Liver (tissue), 9 donors: ENCODE measurements around the gene CCNH. TPM values are rescaled to one million over a fixed set of nuclear protein-coding genes. Genes with fewer than 3 reads are reported as not detected.

Experiments
- DNase-seq: peaks from one replicate; pipeline ENCODE4 v3.0.0-alpha.2; 2017; ENCODE audit warnings: low spot score
- H3K27ac ChIP-seq, 2 donors: one replicate each; pipeline ENCODE4 v1.7.0; 2013; ENCODE audit warnings: inconsistent platforms in 2 of 2, low read length in 2 of 2, control low read depth in 1 of 2, low read depth in 1 of 2, mild to moderate bottlenecking in 1 of 2
- H3K27me3 ChIP-seq, 4 donors: one replicate each; pipeline versions ENCODE4 v1.6.1 to v1.7.0; 2013; ENCODE audit warnings: low read length in 3 of 4, inconsistent platforms in 1 of 4, mild to moderate bottlenecking in 1 of 4, moderate library complexity in 1 of 4; ENCODE audit not compliant: control insufficient read depth in 4 of 4, insufficient read depth in 4 of 4
- H3K36me3 ChIP-seq, 4 donors: one replicate each; pipeline versions ENCODE4 v1.6.1 to v1.7.0; 2013; ENCODE audit warnings: low read length in 3 of 4, mild to moderate bottlenecking in 3 of 4, low read depth in 1 of 4, moderate library complexity in 1 of 4; ENCODE audit not compliant: control insufficient read depth in 4 of 4, insufficient read depth in 3 of 4
- H3K4me1 ChIP-seq, 4 donors: one replicate each; pipeline versions ENCODE4 v1.6.1 to v1.7.0; 2013; ENCODE audit warnings: low read length in 3 of 4, mild to moderate bottlenecking in 3 of 4, moderate library complexity in 1 of 4; ENCODE audit not compliant: control insufficient read depth in 4 of 4, insufficient read depth in 4 of 4
- H3K4me3 ChIP-seq, 3 donors: one replicate each; pipeline versions ENCODE4 v1.6.1 to v1.7.0; 2013; ENCODE audit warnings: low read length in 3 of 3, control low read depth in 1 of 3, low read depth in 1 of 3, mild to moderate bottlenecking in 1 of 3
- H3K9ac ChIP-seq, 2 donors: one replicate each; pipeline ENCODE4 v1.7.0; 2013; ENCODE audit warnings: low read length in 2 of 2, mild to moderate bottlenecking in 2 of 2, moderate library complexity in 2 of 2, control low read depth in 1 of 2, low read depth in 1 of 2
- H3K9me3 ChIP-seq, 4 donors: one replicate each; pipeline versions ENCODE4 v1.6.1 to v1.7.0; 2013; ENCODE audit warnings: low read length in 3 of 4; ENCODE audit not compliant: control insufficient read depth in 4 of 4
- ATF3 ChIP-seq: IDR thresholded peaks from 2 replicates; pipeline ENCODE4 v1.6.1; 2016; ENCODE audit warnings: antibody characterized with exemption
- CTCF ChIP-seq: fragments of 150-350 bp; IDR thresholded peaks from 2 replicates; pipeline ENCODE4 v1.5.1; 2017; ENCODE audit warnings: improper control_type of control experiment, low read depth, low read length; ENCODE audit not compliant: missing input control
- EGR1 ChIP-seq, 2 donors: IDR thresholded peaks; 2 replicates each; pipeline ENCODE4 v1.6.1; 2016 to 2018; ENCODE audit warnings: antibody characterized with exemption in 2 of 2, low read depth in 2 of 2
- FOXA1 ChIP-seq: IDR thresholded peaks from 2 replicates; pipeline ENCODE4 v1.6.1; 2016; ENCODE audit warnings: antibody characterized with exemption
- FOXA2 ChIP-seq: IDR thresholded peaks from 2 replicates; pipeline ENCODE4 v1.6.1; 2016; ENCODE audit warnings: antibody characterized with exemption
- GABPA ChIP-seq, 2 donors: IDR thresholded peaks in 1 of 2; conservative IDR thresholded peaks in 1 of 2; 2 replicates each; pipeline ENCODE4 v1.6.1; 2016; ENCODE audit warnings: antibody characterized with exemption in 2 of 2, mild to moderate bottlenecking in 1 of 2, moderate library complexity in 1 of 2
- HNF4A ChIP-seq, 2 donors: conservative IDR thresholded peaks; 2 replicates each; pipeline ENCODE4 v1.6.1; 2016; ENCODE audit warnings: antibody characterized with exemption in 2 of 2, mild to moderate bottlenecking in 2 of 2
- HNF4G ChIP-seq: IDR thresholded peaks from 2 replicates; pipeline ENCODE4 v1.6.1; 2016; ENCODE audit warnings: antibody characterized with exemption
- JUND ChIP-seq, 2 donors: IDR thresholded peaks; 2 replicates each; pipeline ENCODE4 v1.6.1; 2016; ENCODE audit warnings: antibody characterized with exemption in 2 of 2
- MAX ChIP-seq: IDR thresholded peaks from 2 replicates; pipeline ENCODE4 v1.6.1; 2016; ENCODE audit warnings: antibody characterized with exemption
- NR2F2 ChIP-seq: IDR thresholded peaks from 2 replicates; pipeline ENCODE4 v1.6.1; 2016; ENCODE audit warnings: antibody characterized with exemption
- RAD21 ChIP-seq, 2 donors: IDR thresholded peaks; 2 replicates each; pipeline ENCODE4 v1.6.1; 2016; ENCODE audit warnings: antibody characterized with exemption in 2 of 2, mild to moderate bottlenecking in 2 of 2
- RXRA ChIP-seq, 2 donors: IDR thresholded peaks; 2 replicates each; pipeline ENCODE4 v1.6.1; 2017 to 2018; ENCODE audit warnings: antibody characterized with exemption in 2 of 2, mild to moderate bottlenecking in 1 of 2
- SP1 ChIP-seq: IDR thresholded peaks from 2 replicates; pipeline ENCODE4 v1.6.1; 2018; ENCODE audit warnings: antibody characterized with exemption, mild to moderate bottlenecking
- TAF1 ChIP-seq: conservative IDR thresholded peaks from 2 replicates; pipeline ENCODE4 v1.6.1; 2016; ENCODE audit warnings: antibody characterized with exemption, mild to moderate bottlenecking
- YY1 ChIP-seq: IDR thresholded peaks from 2 replicates; pipeline ENCODE4 v1.6.1; 2016; ENCODE audit warnings: antibody characterized with exemption, mild to moderate bottlenecking
- ZBTB33 ChIP-seq: IDR thresholded peaks from 2 replicates; pipeline ENCODE4 v1.6.1; 2016; ENCODE audit warnings: antibody characterized with exemption
- WGBS: extraction: QIAGEN DNeasy Blood & Tissue Kit; methylation state at CpG from one replicate; pipeline ENCODE4 v1.1.7; 2013; 5-methylcytosine and 5-hydroxymethylcytosine counted together
- polyA plus RNA-seq, 2 donors: library from polyadenylated mRNA; stranded (reverse) in 1 of 2; unstranded in 1 of 2; fragments of 200-250 nt in 1 of 2; fragments of >200 nt in 1 of 2; fragmentation: Nextera tagmentation in 1 of 2; extraction: Ambion mirVana in 1 of 2; gene quantifications; one replicate each; pipeline versions ENCODE4 v1.2.1 to v1.2.3, GENCODE V29; 2013 to 2015
- total RNA-seq, 2 donors: library from RNA; depleted of rRNA; stranded (reverse); fragments of >200 nt; gene quantifications; one replicate each; pipeline ENCODE4 v1.2.3, GENCODE V29; 2014
- TF ChIP-seq, protein P1 (sequence below): IDR thresholded peaks from 2 replicates; pipeline ENCODE4 v1.6.1; 2016; ENCODE audit warnings: antibody characterized with exemption, mild to moderate bottlenecking
- donor health status: healthy.
- donor health status: healthy.
- donor health status: healthy.
- donor health status: healthy.
- donor health status: healthy.

Gene CCNH
- total and polyA plus RNA-seq, 4 donors: 21.9 to 56.6 (median 33.3) TPM

DNA sequence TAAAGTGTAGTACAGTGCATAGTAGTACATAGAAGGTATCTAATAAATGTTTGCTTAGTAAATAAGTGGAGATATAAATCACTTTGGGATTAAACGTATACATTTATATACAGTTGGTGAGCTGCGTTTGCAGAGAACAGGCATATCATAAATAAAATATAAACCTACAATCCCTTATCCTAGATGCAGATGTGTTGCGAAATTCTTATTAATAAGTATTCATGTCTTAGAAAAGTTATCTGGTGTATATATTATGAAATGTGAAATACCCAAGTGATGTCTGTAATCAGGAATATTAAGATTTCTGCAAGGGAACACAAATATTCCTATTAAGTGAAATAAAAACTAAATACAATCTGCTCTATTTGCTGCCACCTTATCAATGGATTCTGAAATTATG, 8.8 kb downstream of the CCNH start:
- TF ChIP-seq RXRA (IDR thresholded peaks at IDR 0.05) (no peak), FOXA2 (no peak), GABPA (IDR thresholded peaks at IDR 0.05 in 1 of 2, conservative IDR thresholded peaks at IDR 0.05 in 1 of 2) (no peak), TAF1 (no peak), CTCF (no peak), ZBTB33 (no peak), FOXA1 (no peak), ATF3 (no peak), HNF4A (conservative IDR thresholded peaks at IDR 0.05) (no peak), RAD21 (IDR thresholded peaks at IDR 0.05) (no peak), JUND (IDR thresholded peaks at IDR 0.05) (no peak), SP1 (no peak), EGR1 (IDR thresholded peaks at IDR 0.05; ENCODE audit: low read depth in 2 of 2) (no peak), MAX (no peak), YY1 (no peak), HNF4G (no peak), NR2F2 (no peak)
- TF ChIP-seq, protein P1, sequence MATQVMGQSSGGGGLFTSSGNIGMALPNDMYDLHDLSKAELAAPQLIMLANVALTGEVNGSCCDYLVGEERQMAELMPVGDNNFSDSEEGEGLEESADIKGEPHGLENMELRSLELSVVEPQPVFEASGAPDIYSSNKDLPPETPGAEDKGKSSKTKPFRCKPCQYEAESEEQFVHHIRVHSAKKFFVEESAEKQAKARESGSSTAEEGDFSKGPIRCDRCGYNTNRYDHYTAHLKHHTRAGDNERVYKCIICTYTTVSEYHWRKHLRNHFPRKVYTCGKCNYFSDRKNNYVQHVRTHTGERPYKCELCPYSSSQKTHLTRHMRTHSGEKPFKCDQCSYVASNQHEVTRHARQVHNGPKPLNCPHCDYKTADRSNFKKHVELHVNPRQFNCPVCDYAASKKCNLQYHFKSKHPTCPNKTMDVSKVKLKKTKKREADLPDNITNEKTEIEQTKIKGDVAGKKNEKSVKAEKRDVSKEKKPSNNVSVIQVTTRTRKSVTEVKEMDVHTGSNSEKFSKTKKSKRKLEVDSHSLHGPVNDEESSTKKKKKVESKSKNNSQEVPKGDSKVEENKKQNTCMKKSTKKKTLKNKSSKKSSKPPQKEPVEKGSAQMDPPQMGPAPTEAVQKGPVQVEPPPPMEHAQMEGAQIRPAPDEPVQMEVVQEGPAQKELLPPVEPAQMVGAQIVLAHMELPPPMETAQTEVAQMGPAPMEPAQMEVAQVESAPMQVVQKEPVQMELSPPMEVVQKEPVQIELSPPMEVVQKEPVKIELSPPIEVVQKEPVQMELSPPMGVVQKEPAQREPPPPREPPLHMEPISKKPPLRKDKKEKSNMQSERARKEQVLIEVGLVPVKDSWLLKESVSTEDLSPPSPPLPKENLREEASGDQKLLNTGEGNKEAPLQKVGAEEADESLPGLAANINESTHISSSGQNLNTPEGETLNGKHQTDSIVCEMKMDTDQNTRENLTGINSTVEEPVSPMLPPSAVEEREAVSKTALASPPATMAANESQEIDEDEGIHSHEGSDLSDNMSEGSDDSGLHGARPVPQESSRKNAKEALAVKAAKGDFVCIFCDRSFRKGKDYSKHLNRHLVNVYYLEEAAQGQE: no peak
- Histone ChIP-seq H3K9me3 (no peaks in the 10 kb centered on the region), H3K27ac (no peak overlapping the region), H3K4me1 (peaks cover 2 to 13% (median 8%) of the 10 kb centered on the region in 4 donors), H3K4me3 (no peak overlapping the region), H3K9ac (no peak overlapping the region), H3K36me3 (peaks cover 8 to 66% (median 44%) of the 10 kb centered on the region in 4 donors), H3K27me3 (no peaks in the 10 kb centered on the region)
- no peak for DNase-seq
- WGBS: 95% methylated on average over 3 of the region's 3 CpGs
